Parathyroid adenoma (tissue), 2 donors: Measurements from ENCODE around the gene EPB41L4B.
"Not testable (repeated sequence)": the region's sequence is repeated elsewhere in the genome, so short reads cannot be mapped to it uniquely, and the experiment has no call there.

Experiments
- H2AFZ ChIP-seq: fragments of 300-600 bp; sonication (generic); one replicate; pipeline ENCODE4 v1.7.0; 2017; ENCODE audit warnings: antibody characterized with exemption, mild to moderate bottlenecking
- H3K27ac ChIP-seq: fragments of 300-600 bp; sonication (generic); one replicate; pipeline ENCODE4 v1.7.0; 2017
- H3K27me3 ChIP-seq: fragments of 300-600 bp; sonication (generic); one replicate; pipeline ENCODE4 v1.7.0; 2017; ENCODE audit warnings: low read length; ENCODE audit not compliant: control insufficient read depth, insufficient read depth
- H3K36me3 ChIP-seq: fragments of 300-600 bp; sonication (generic); one replicate; pipeline ENCODE4 v1.7.0; 2017; ENCODE audit warnings: low read length; ENCODE audit not compliant: control insufficient read depth, insufficient read depth
- H3K4me1 ChIP-seq: fragments of 300-600 bp; sonication (generic); one replicate; pipeline ENCODE4 v1.7.0; 2017; ENCODE audit warnings: control low read depth
- H3K4me2 ChIP-seq: fragments of 300-600 bp; sonication (generic); one replicate; pipeline ENCODE4 v1.7.0; 2017; ENCODE audit warnings: low read length
- H3K4me3 ChIP-seq: fragments of 300-600 bp; sonication (generic); one replicate; pipeline ENCODE4 v1.7.0; 2017; ENCODE audit warnings: low read depth, low read length
- H3K79me2 ChIP-seq: fragments of 300-600 bp; sonication (generic); one replicate; pipeline ENCODE4 v1.7.0; 2017; ENCODE audit warnings: control low read depth
- H3K9ac ChIP-seq: fragments of 300-600 bp; sonication (generic); one replicate; pipeline ENCODE4 v1.7.0; 2017; ENCODE audit warnings: mild to moderate bottlenecking
- H3K9me3 ChIP-seq: fragments of 300-600 bp; sonication (generic); one replicate; pipeline ENCODE4 v1.7.0; 2017; ENCODE audit warnings: low read length; ENCODE audit not compliant: control insufficient read depth
- CTCF ChIP-seq: fragments of 300-600 bp; sonication (generic); IDR thresholded peaks from one replicate; pipeline ENCODE4 v1.7.0; 2017; ENCODE audit warnings: antibody characterized with exemption, mild to moderate bottlenecking
- donor health status: primary hyperparathyroidism.

Gene EPB41L4B

GRCh38 chr9:109230277-109230676, 90.6 kb downstream of the EPB41L4B start:
- Histone ChIP-seq H3K4me3 (no peak overlapping the region), H2AFZ (no peak overlapping the region), H3K79me2 (no peaks in the 10 kb centered on the region), H3K4me2 (no peak overlapping the region), H3K9ac (no peak overlapping the region), H3K4me1 (no peaks in the 10 kb centered on the region), H3K27me3 (no peaks in the 10 kb centered on the region), H3K36me3 (no peaks in the 10 kb centered on the region), H3K27ac (no peak overlapping the region), H3K9me3 (no peaks in the 10 kb centered on the region)
- no peak for TF ChIP-seq CTCF

GRCh38 chr9:109229682-109230081, 91.2 kb downstream of the EPB41L4B start:
- Histone ChIP-seq H3K9me3 (no peaks in the 10 kb centered on the region), H2AFZ (no peak overlapping the region), H3K79me2 (no peaks in the 10 kb centered on the region), H3K4me1 (no peaks in the 10 kb centered on the region), H3K27me3 (no peaks in the 10 kb centered on the region), H3K4me2 (no peak overlapping the region), H3K4me3 (no peak overlapping the region), H3K36me3 (no peaks in the 10 kb centered on the region), H3K27ac (no peak overlapping the region), H3K9ac (no peak overlapping the region)
- no peak for TF ChIP-seq CTCF

- Histone ChIP-seq H3K4me1 (no peaks in the 10 kb centered on the region), H3K36me3 (no peaks in the 10 kb centered on the region)
These were observed 92.7 kb downstream of the EPB41L4B start for GRCh38 chr9:109228093-109228642.

GRCh38 chr9:109225629-109226028, 95.2 kb downstream of the EPB41L4B start:
- H3K27me3 ChIP-seq: no peaks in the 10 kb centered on the region
- no peak overlapping the region for H2AFZ ChIP-seq
- H3K9me3 ChIP-seq: no peaks in the 10 kb centered on the region
- H3K27ac ChIP-seq: no peak overlapping the region
- no peaks in the 10 kb centered on the region for H3K36me3 ChIP-seq
- no peak overlapping the region for H3K4me3 ChIP-seq
- no peak overlapping the region for H3K4me2 ChIP-seq
- no peak for TF ChIP-seq CTCF
- H3K9ac ChIP-seq: no peak overlapping the region
- H3K4me1 ChIP-seq: no peaks in the 10 kb centered on the region
- no peaks in the 10 kb centered on the region for H3K79me2 ChIP-seq

More at GRCh38 chr9:109228093-109228642, 92.7 kb downstream of the EPB41L4B start:
- H2AFZ ChIP-seq: no peak overlapping the region
- no peak for TF ChIP-seq CTCF
- no peak overlapping the region for H3K4me2 ChIP-seq
- H3K4me3 ChIP-seq: no peak overlapping the region
- H3K27me3 ChIP-seq: no peaks in the 10 kb centered on the region
- H3K79me2 ChIP-seq: no peaks in the 10 kb centered on the region
- no peaks in the 10 kb centered on the region for H3K9me3 ChIP-seq
- H3K9ac ChIP-seq: no peak overlapping the region
- no peak overlapping the region for H3K27ac ChIP-seq

GRCh38 chr9:109224751-109225150, 96.1 kb downstream of the EPB41L4B start:
- TF ChIP-seq CTCF: no peak
- no peaks in the 10 kb centered on the region for H3K36me3 ChIP-seq
- no peak overlapping the region for H3K4me3 ChIP-seq
- no peaks in the 10 kb centered on the region for H3K4me1 ChIP-seq
- H3K27me3 ChIP-seq: no peaks in the 10 kb centered on the region
- H3K9ac ChIP-seq: no peak overlapping the region
- H2AFZ ChIP-seq: no peak overlapping the region
- H3K79me2 ChIP-seq: no peaks in the 10 kb centered on the region
- H3K9me3 ChIP-seq: no peaks in the 10 kb centered on the region
- H3K27ac ChIP-seq: no peak overlapping the region
- H3K4me2 ChIP-seq: no peak overlapping the region

- H3K36me3 ChIP-seq, H2AFZ ChIP-seq, H3K27ac ChIP-seq, H3K9ac ChIP-seq, H3K4me2 ChIP-seq, H3K27me3 ChIP-seq, H3K79me2 ChIP-seq, H3K9me3 ChIP-seq, H3K4me1 ChIP-seq, H3K4me3 ChIP-seq: not testable (repeated sequence)
These were observed 102.6 kb downstream of the EPB41L4B start for GRCh38 chr9:109218242-109218641.
